IPS-18a (cell line): Measurements from ENCODE around the gene MUC20.
"Not testable (repeated sequence)": the region's sequence is repeated elsewhere in the genome, so short reads cannot be mapped to it uniquely, and the experiment has no call there.

Experiments
- H3K27ac ChIP-seq: one replicate; pipeline ENCODE4 v1.5.1; 2013; ENCODE audit warnings: low read length
- H3K27me3 ChIP-seq: one replicate; pipeline ENCODE4 v1.6.1; 2013; ENCODE audit warnings: mild to moderate bottlenecking, low read length; ENCODE audit not compliant: control insufficient read depth, insufficient read depth
- H3K36me3 ChIP-seq: one replicate; pipeline ENCODE4 v1.6.1; 2013; ENCODE audit warnings: low read depth, low read length; ENCODE audit not compliant: control insufficient read depth
- H3K4me1 ChIP-seq: one replicate; pipeline ENCODE4 v1.6.1; 2013; ENCODE audit warnings: low read depth, low read length; ENCODE audit not compliant: control insufficient read depth
- H3K4me3 ChIP-seq: one replicate; pipeline ENCODE4 v1.5.1; 2013; ENCODE audit warnings: low read length
- H3K9ac ChIP-seq: one replicate; pipeline ENCODE4 v1.6.1; 2013; ENCODE audit warnings: mild to moderate bottlenecking, low read length, moderate library complexity
- H3K9me3 ChIP-seq: one replicate; pipeline ENCODE4 v1.6.1; 2013; ENCODE audit warnings: low read depth, low read length; ENCODE audit not compliant: control insufficient read depth

The MUC20 gene

GRCh38 chr3:195715134-195715533 is 5.6 kb upstream of the MUC20 start:
- no peak overlapping the region for H3K4me3 ChIP-seq
- no peak overlapping the region for H3K9ac ChIP-seq
- no peaks in the 10 kb centered on the region for H3K36me3 ChIP-seq
- H3K4me1 ChIP-seq: peaks cover 7% of the 10 kb centered on the region
- H3K9me3 ChIP-seq: no peaks in the 10 kb centered on the region
- no peaks in the 10 kb centered on the region for H3K27me3 ChIP-seq
- no peak overlapping the region for H3K27ac ChIP-seq

- Histone ChIP-seq H3K4me3 (no peak overlapping the region), H3K9me3 (no peaks in the 10 kb centered on the region), H3K36me3 (no peaks in the 10 kb centered on the region), H3K9ac (no peak overlapping the region), H3K27ac (no peak overlapping the region), H3K4me1 (peaks cover 7% of the 10 kb centered on the region), H3K27me3 (no peaks in the 10 kb centered on the region)
These were observed 5.1 kb upstream of the MUC20 start for GRCh38 chr3:195715583-195716266.

- Histone ChIP-seq H3K27me3 (no peaks in the 10 kb centered on the region), H3K9ac (no peak overlapping the region), H3K4me3 (no peak overlapping the region)
These were observed 3.4 kb upstream of the MUC20 start for GRCh38 chr3:195717416-195717815.

GRCh38 chr3:195717852-195718476 is 2.8 kb upstream of the MUC20 start:
- H3K27ac ChIP-seq: no peak overlapping the region
- no peaks in the 10 kb centered on the region for H3K36me3 ChIP-seq
- H3K4me1 ChIP-seq: peaks cover 7% of the 10 kb centered on the region
- no peaks in the 10 kb centered on the region for H3K9me3 ChIP-seq
- H3K4me3 ChIP-seq: no peak overlapping the region
- H3K27me3 ChIP-seq: no peaks in the 10 kb centered on the region
- H3K9ac ChIP-seq: no peak overlapping the region

More at GRCh38 chr3:195717416-195717815, 3.4 kb upstream of the MUC20 start:
- Histone ChIP-seq H3K27ac (no peak overlapping the region), H3K36me3 (no peaks in the 10 kb centered on the region), H3K4me1 (peaks cover 7% of the 10 kb centered on the region), H3K9me3 (no peaks in the 10 kb centered on the region)

- no peaks in the 10 kb centered on the region for H3K9me3 ChIP-seq
- peaks cover 7% of the 10 kb centered on the region for H3K4me1 ChIP-seq
- H3K27me3 ChIP-seq: no peaks in the 10 kb centered on the region
- no peaks in the 10 kb centered on the region for H3K36me3 ChIP-seq
- no peak overlapping the region for H3K27ac ChIP-seq
- H3K4me3 ChIP-seq: no peak overlapping the region
- no peak overlapping the region for H3K9ac ChIP-seq
These were observed 2.2 kb upstream of the MUC20 start for GRCh38 chr3:195718477-195718984.

- not testable (repeated sequence) for H3K9ac ChIP-seq, H3K9me3 ChIP-seq, H3K27me3 ChIP-seq, H3K4me3 ChIP-seq, H3K36me3 ChIP-seq, H3K4me1 ChIP-seq, H3K27ac ChIP-seq
These were observed 1.1 kb upstream of the MUC20 start for GRCh38 chr3:195719514-195720254.

- not testable (repeated sequence) for H3K4me3 ChIP-seq, H3K4me1 ChIP-seq, H3K27me3 ChIP-seq, H3K9me3 ChIP-seq, H3K9ac ChIP-seq, H3K36me3 ChIP-seq, H3K27ac ChIP-seq
These were observed 1.6 kb downstream of the MUC20 start for GRCh38 chr3:195722139-195722995.

GRCh38 chr3:195722996-195723345 is 2.2 kb downstream of the MUC20 start:
- H3K9ac ChIP-seq, H3K27me3 ChIP-seq: not testable (repeated sequence)

GRCh38 chr3:195724363-195724762 is 3.6 kb downstream of the MUC20 start:
- not testable (repeated sequence) for H3K9ac ChIP-seq, H3K9me3 ChIP-seq, H3K4me3 ChIP-seq, H3K4me1 ChIP-seq, H3K27me3 ChIP-seq, H3K27ac ChIP-seq, H3K36me3 ChIP-seq

More at GRCh38 chr3:195722996-195723345, 2.2 kb downstream of the MUC20 start:
- H3K4me1 ChIP-seq, H3K27ac ChIP-seq, H3K9me3 ChIP-seq, H3K36me3 ChIP-seq, H3K4me3 ChIP-seq: not testable (repeated sequence)

- not testable (repeated sequence) for H3K4me3 ChIP-seq, H3K9me3 ChIP-seq, H3K27ac ChIP-seq, H3K4me1 ChIP-seq, H3K9ac ChIP-seq, H3K27me3 ChIP-seq, H3K36me3 ChIP-seq
These were observed 5.3 kb downstream of the MUC20 start for GRCh38 chr3:195725916-195726740.
